Activated T-cell treated with anti-CD3 and anti-CD28 coated beads, Interleukin-2, amount 50 U/mL, for 4 hours (primary cell): ENCODE results near the gene DRC7. TPM values are rescaled to one million over a fixed set of nuclear protein-coding genes. Genes with fewer than 3 reads are reported as not detected.

ENCODE experiments used
- ATAC-seq, 2 donors: fragments of 200-7000 bp; cut with Tn5 transposase; one replicate each; pipeline ENCODE4 v1.10.0; 2021
- DNase-seq: peaks from one replicate; pipeline ENCODE4 v3.0.0-alpha.2; 2020
- H3K27me3 Mint-ChIP-seq: one replicate; pipeline ENCODE4 v1.8.0; 2021; ENCODE audit warnings: low read depth, mixed read lengths
- H3K36me3 Mint-ChIP-seq: one replicate; pipeline ENCODE4 v1.8.0; 2022; ENCODE audit warnings: mixed read lengths; ENCODE audit not compliant: insufficient read depth
- H3K4me1 Mint-ChIP-seq: one replicate; pipeline ENCODE4 v1.8.0; 2021; ENCODE audit warnings: low read depth, mixed read lengths
- H3K4me3 Mint-ChIP-seq: one replicate; pipeline ENCODE4 v1.8.0; 2021; ENCODE audit warnings: mild to moderate bottlenecking, moderate library complexity, mixed read lengths
- H3K9me3 Mint-ChIP-seq: one replicate; pipeline ENCODE4 v1.8.0; 2021; ENCODE audit warnings: mixed read lengths
- total RNA-seq, 3 donors: library from RNA; stranded (reverse); gene quantifications; one replicate each; pipeline ENCODE4 v1.2.1, GENCODE V29; 2021

DRC7 gene
- total RNA-seq = not detected

- Mint-ChIP-seq H3K9me3 (no peaks in the 10 kb centered on the region), H3K36me3 (no peaks in the 10 kb centered on the region), H3K27me3 (no peaks in the 10 kb centered on the region), H3K4me1 (peaks cover 11% of the 10 kb centered on the region), H3K4me3 (peak within 1 kb of the TSS; percentile 53)
- ATAC-seq (peak in 1 of 2 donors; percentile 50), DNase-seq (no peak)
These were observed at the start of gene DRC7 for GRCh38 chr16:57694725-57695679. DRC7 (plus strand) TSS chr16:57694806; CDS start chr16:57697950, 3,144 bp downstream.

GRCh38 chr16:57645169-57645568, 49.4 kb upstream of the DRC7 start:
- peaks cover 15% of the 10 kb centered on the region for H3K4me1 Mint-ChIP-seq
- H3K9me3 Mint-ChIP-seq = no peaks in the 10 kb centered on the region
- no peaks in the 10 kb centered on the region for H3K27me3 Mint-ChIP-seq
- DNase-seq (no peak), ATAC-seq (no peak)
- H3K4me3 Mint-ChIP-seq = no peak overlapping the region
- H3K36me3 Mint-ChIP-seq = no peaks in the 10 kb centered on the region

GRCh38 chr16:57645691-57646387, 48.8 kb upstream of the DRC7 start:
- no peak for ATAC-seq
- Mint-ChIP-seq H3K36me3 (no peaks in the 10 kb centered on the region), H3K27me3 (no peaks in the 10 kb centered on the region), H3K4me1 (peaks cover 15% of the 10 kb centered on the region), H3K9me3 (no peaks in the 10 kb centered on the region), H3K4me3 (no peak overlapping the region)
- no peak for DNase-seq

- no peaks in the 10 kb centered on the region for H3K9me3 Mint-ChIP-seq
- peaks cover 16% of the 10 kb centered on the region for H3K4me1 Mint-ChIP-seq
- H3K4me3 Mint-ChIP-seq = no peak overlapping the region
- H3K27me3 Mint-ChIP-seq = no peaks in the 10 kb centered on the region
- no peaks in the 10 kb centered on the region for H3K36me3 Mint-ChIP-seq
- ATAC-seq = peak in 1 of 2 donors; percentile 31
- DNase-seq = no peak
These were observed 48.1 kb upstream of the DRC7 start for GRCh38 chr16:57646388-57647039.

- ATAC-seq (peak in 1 of 2 donors; percentile 15), DNase-seq (no peak)
- Mint-ChIP-seq H3K27me3 (no peaks in the 10 kb centered on the region), H3K4me3 (peak overlapping the region; percentile 69), H3K36me3 (no peaks in the 10 kb centered on the region), H3K9me3 (no peaks in the 10 kb centered on the region), H3K4me1 (peaks cover 24% of the 10 kb centered on the region)
These were observed 47.3 kb upstream of the DRC7 start for GRCh38 chr16:57647136-57647875.

- Mint-ChIP-seq H3K9me3 (no peaks in the 10 kb centered on the region), H3K4me3 (peak overlapping the region; percentile 69), H3K36me3 (no peaks in the 10 kb centered on the region), H3K27me3 (no peaks in the 10 kb centered on the region), H3K4me1 (peaks cover 24% of the 10 kb centered on the region)
- DNase-seq (no peak), ATAC-seq (no peak)
These were observed 46.5 kb upstream of the DRC7 start for GRCh38 chr16:57648125-57648524.

GRCh38 chr16:57648581-57649442, 45.8 kb upstream of the DRC7 start:
- Mint-ChIP-seq H3K4me1 (peaks cover 24% of the 10 kb centered on the region), H3K4me3 (peak overlapping the region; percentile 30)
- peak; percentile 81 to 85 for ATAC-seq

GRCh38 chr16:57649443-57649751, 45.2 kb upstream of the DRC7 start:
- no peak overlapping the region for H3K4me3 Mint-ChIP-seq
- H3K36me3 Mint-ChIP-seq = no peaks in the 10 kb centered on the region
- no peak for DNase-seq

More at GRCh38 chr16:57648581-57649442, 45.8 kb upstream of the DRC7 start:
- H3K36me3 Mint-ChIP-seq = no peaks in the 10 kb centered on the region
- H3K9me3 Mint-ChIP-seq = no peaks in the 10 kb centered on the region
- peak; percentile 85 for DNase-seq
- H3K27me3 Mint-ChIP-seq = no peaks in the 10 kb centered on the region

GRCh38 chr16:57649846-57650245, 44.8 kb upstream of the DRC7 start:
- no peak for ATAC-seq
- Mint-ChIP-seq H3K4me3 (no peak overlapping the region), H3K9me3 (no peaks in the 10 kb centered on the region)

More at GRCh38 chr16:57649443-57649751, 45.2 kb upstream of the DRC7 start:
- Mint-ChIP-seq H3K4me1 (peaks cover 24% of the 10 kb centered on the region), H3K27me3 (no peaks in the 10 kb centered on the region), H3K9me3 (no peaks in the 10 kb centered on the region)
- no peak for ATAC-seq

GRCh38 chr16:57651344-57652333, 43.0 kb upstream of the DRC7 start:
- no peak for DNase-seq
- Mint-ChIP-seq H3K36me3 (no peaks in the 10 kb centered on the region), H3K4me3 (no peak overlapping the region), H3K9me3 (no peaks in the 10 kb centered on the region), H3K27me3 (no peaks in the 10 kb centered on the region), H3K4me1 (peaks cover 29% of the 10 kb centered on the region)
- ATAC-seq = no peak

More at GRCh38 chr16:57649846-57650245, 44.8 kb upstream of the DRC7 start:
- peaks cover 24% of the 10 kb centered on the region for H3K4me1 Mint-ChIP-seq
- H3K27me3 Mint-ChIP-seq = no peaks in the 10 kb centered on the region
- no peaks in the 10 kb centered on the region for H3K36me3 Mint-ChIP-seq
- no peak for DNase-seq

GRCh38 chr16:57652695-57653471, 41.7 kb upstream of the DRC7 start:
- H3K36me3 Mint-ChIP-seq = no peaks in the 10 kb centered on the region
- no peaks in the 10 kb centered on the region for H3K27me3 Mint-ChIP-seq
- no peaks in the 10 kb centered on the region for H3K9me3 Mint-ChIP-seq
- ATAC-seq (no peak), DNase-seq (no peak)
- no peak overlapping the region for H3K4me3 Mint-ChIP-seq
- H3K4me1 Mint-ChIP-seq = peaks cover 27% of the 10 kb centered on the region

GRCh38 chr16:57653936-57654335, 40.7 kb upstream of the DRC7 start:
- H3K4me3 Mint-ChIP-seq = no peak overlapping the region
- peaks cover 20% of the 10 kb centered on the region for H3K4me1 Mint-ChIP-seq
- no peaks in the 10 kb centered on the region for H3K27me3 Mint-ChIP-seq
- H3K9me3 Mint-ChIP-seq = no peaks in the 10 kb centered on the region
- DNase-seq (no peak), ATAC-seq (no peak)
- H3K36me3 Mint-ChIP-seq = no peaks in the 10 kb centered on the region
